ENCODE measurements around the gene PARD3B. TPM values are rescaled to one million over a fixed set of nuclear protein-coding genes. Genes with fewer than 3 reads are reported as not detected.

The PARD3B gene
- total RNA-seq, 1 donor from 2014 or later, result 29.7 TPM

GRCh38 chr2:205637779-205638503, 1092.7 kb downstream of the PARD3B start:
- no peak for TF ChIP-seq CTCF (IDR thresholded peaks at IDR 0.05; ENCODE audit: unreplicated experiment)
- Mint-ChIP-seq H3K27me3 (peaks cover 3% of the 10 kb centered on the region), H3K4me1 (ENCODE audit: low read depth) (peaks cover 32% of the 10 kb centered on the region), H3K4me3 (ENCODE audit: low read depth) (no peak overlapping the region), H3K27ac (peak overlapping the region; percentile 8), H3K36me3 (ENCODE audit: insufficient read depth) (no peaks in the 10 kb centered on the region), H3K9me3 (ENCODE audit: low read depth) (peaks cover 4% of the 10 kb centered on the region)
- no peak for DNase-seq (ENCODE audit: low spot score, unreplicated experiment)

- no peak for TF ChIP-seq CTCF (IDR thresholded peaks at IDR 0.05; ENCODE audit: unreplicated experiment)
- Mint-ChIP-seq H3K36me3 (ENCODE audit: insufficient read depth) (no peaks in the 10 kb centered on the region), H3K9me3 (ENCODE audit: low read depth) (peaks cover 3% of the 10 kb centered on the region), H3K4me1 (ENCODE audit: low read depth) (peaks cover 33% of the 10 kb centered on the region), H3K4me3 (ENCODE audit: low read depth) (no peak overlapping the region), H3K27me3 (peaks cover 3% of the 10 kb centered on the region), H3K27ac (no peak overlapping the region)
- no peak for DNase-seq (ENCODE audit: low spot score, unreplicated experiment)
Measured at GRCh38 chr2:205640716-205641115, 1095.4 kb downstream of the PARD3B start.

GRCh38 chr2:205642599-205643356, 1097.5 kb downstream of the PARD3B start:
- Mint-ChIP-seq H3K36me3 (ENCODE audit: insufficient read depth) (no peaks in the 10 kb centered on the region), H3K27me3 (no peaks in the 10 kb centered on the region), H3K4me3 (ENCODE audit: low read depth) (peak overlapping the region; percentile 22), H3K27ac (peak overlapping the region; percentile 73), H3K9me3 (ENCODE audit: low read depth) (peaks cover 3% of the 10 kb centered on the region), H3K4me1 (ENCODE audit: low read depth) (peaks cover 37% of the 10 kb centered on the region)
- no peak for DNase-seq (ENCODE audit: low spot score, unreplicated experiment)
- TF ChIP-seq CTCF (IDR thresholded peaks at IDR 0.05; ENCODE audit: unreplicated experiment), result no peak

- no peak for TF ChIP-seq CTCF (IDR thresholded peaks at IDR 0.05; ENCODE audit: unreplicated experiment)
- H3K27me3 Mint-ChIP-seq, result no peaks in the 10 kb centered on the region
- H3K27ac Mint-ChIP-seq, result no peak overlapping the region
- no peak for DNase-seq (ENCODE audit: low spot score, unreplicated experiment)
- H3K4me1 Mint-ChIP-seq (ENCODE audit: low read depth), result peaks cover 36% of the 10 kb centered on the region
- H3K4me3 Mint-ChIP-seq (ENCODE audit: low read depth), result no peak overlapping the region
- peaks cover 3% of the 10 kb centered on the region for H3K9me3 Mint-ChIP-seq (ENCODE audit: low read depth)
- no peaks in the 10 kb centered on the region for H3K36me3 Mint-ChIP-seq (ENCODE audit: insufficient read depth)
Measured at GRCh38 chr2:205643391-205643885, 1098.2 kb downstream of the PARD3B start.

- H3K27ac Mint-ChIP-seq, result no peak overlapping the region
- no peaks in the 10 kb centered on the region for H3K27me3 Mint-ChIP-seq
- H3K4me1 Mint-ChIP-seq (ENCODE audit: low read depth), result peaks cover 36% of the 10 kb centered on the region
- H3K4me3 Mint-ChIP-seq (ENCODE audit: low read depth), result no peak overlapping the region
- no peak for DNase-seq (ENCODE audit: low spot score, unreplicated experiment)
- no peak for TF ChIP-seq CTCF (IDR thresholded peaks at IDR 0.05; ENCODE audit: unreplicated experiment)
- H3K9me3 Mint-ChIP-seq (ENCODE audit: low read depth), result peaks cover 3% of the 10 kb centered on the region
- H3K36me3 Mint-ChIP-seq (ENCODE audit: insufficient read depth), result no peaks in the 10 kb centered on the region
Measured at GRCh38 chr2:205644018-205644417, 1098.7 kb downstream of the PARD3B start.

Measured in progenitor cell of endocrine pancreas (in vitro differentiated cells).